Hematopoietic multipotent progenitor cell treated with erythropoietin and hydrocortisone succinate and interleukin-3 and kit ligand, for 17 days (in vitro differentiated cells): ENCODE data around the gene SUSD4.

Source experiments
- DNase-seq: peaks from one replicate; pipeline ENCODE4 v3.0.0-alpha.2; 2015; ENCODE audit warnings: low spot score

Gene SUSD4

DNA sequence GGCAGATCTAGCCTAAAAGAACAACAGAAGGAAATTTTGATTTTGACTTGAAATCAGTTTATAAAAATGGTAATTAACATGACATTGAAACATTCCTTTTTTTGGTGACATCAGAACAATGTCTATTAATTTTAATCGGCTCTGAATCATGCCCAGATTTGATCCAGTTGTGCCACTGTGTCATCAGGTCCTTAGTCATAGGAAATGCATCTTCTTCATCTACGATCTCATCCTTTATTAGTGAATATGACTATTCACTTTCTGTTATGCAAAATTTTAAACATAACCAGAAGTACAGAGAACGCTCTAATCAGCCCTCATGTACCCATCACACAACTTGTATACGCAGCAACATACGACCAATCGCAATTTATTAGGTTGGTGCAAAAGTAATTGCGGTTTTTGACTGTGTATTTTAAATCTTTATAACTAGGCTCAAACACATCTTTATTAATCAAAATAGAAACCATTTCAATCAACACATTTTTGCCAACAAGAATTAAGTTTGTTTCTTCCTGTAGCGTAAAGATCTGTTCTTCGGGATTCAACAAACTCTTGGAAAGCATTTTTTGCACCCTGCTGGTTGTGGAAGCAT lies 180.6 kb downstream of the SUSD4 start:
- no peak for DNase-seq

DNA sequence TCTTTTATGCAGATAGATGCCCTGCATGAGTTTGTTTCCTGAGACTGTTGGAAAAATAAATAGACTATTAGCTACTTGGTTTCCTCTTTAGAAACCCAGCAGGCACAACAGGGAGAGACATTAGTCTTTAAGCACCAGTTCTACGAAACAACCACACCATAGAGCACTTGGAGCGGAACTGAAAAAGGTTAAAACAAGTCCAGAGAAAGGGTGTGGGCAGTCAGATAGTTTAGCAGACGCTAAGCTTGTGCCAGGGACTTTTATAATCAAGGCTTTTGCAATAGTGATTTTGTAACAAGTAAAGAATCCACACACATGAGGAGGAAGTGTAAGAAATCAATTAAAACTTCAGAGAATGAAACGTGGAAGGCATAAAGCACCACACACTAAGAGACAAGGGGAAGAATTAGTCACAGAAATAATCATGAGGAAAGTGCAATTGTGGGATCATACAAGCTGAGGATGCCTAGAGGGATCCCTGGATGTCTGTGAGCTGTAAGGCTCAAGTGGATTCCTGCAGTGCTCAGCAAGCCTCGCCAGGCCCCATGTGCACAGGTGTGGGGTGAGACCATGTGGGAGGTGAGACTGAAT lies 183.2 kb downstream of the SUSD4 start:
- DNase-seq: no peak

- DNase-seq: no peak
Measured at GRCh38 chr1:223179786-223180185, 184.2 kb downstream of the SUSD4 start.

GRCh38 chr1:223179280-223179679 lies 184.7 kb downstream of the SUSD4 start:
- no peak for DNase-seq

DNA sequence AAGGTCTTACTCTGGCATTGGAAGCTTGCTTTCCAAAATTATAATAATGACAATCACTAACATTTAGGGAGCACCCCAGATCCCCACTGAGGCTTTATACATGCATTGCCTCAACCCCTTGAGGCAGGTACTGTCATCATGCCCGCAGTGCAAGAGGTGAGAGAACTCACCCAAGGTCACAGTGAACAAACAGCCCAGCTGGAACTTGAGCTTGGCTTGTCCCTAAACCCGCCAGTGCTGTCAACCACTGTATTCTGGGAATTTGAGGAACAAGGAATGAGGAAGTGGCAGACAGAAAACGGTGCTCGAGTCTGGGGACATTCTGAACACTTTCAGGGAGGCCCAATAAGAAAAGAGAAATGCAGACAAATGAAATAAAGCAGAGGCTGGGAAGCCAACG lies 186.3 kb downstream of the SUSD4 start:
- DNase-seq: no peak

- no peak for DNase-seq
Measured at GRCh38 chr1:223176437-223176836, 187.5 kb downstream of the SUSD4 start.

- DNase-seq: no peak
Measured at GRCh38 chr1:223175633-223176032, 188.3 kb downstream of the SUSD4 start.

DNA sequence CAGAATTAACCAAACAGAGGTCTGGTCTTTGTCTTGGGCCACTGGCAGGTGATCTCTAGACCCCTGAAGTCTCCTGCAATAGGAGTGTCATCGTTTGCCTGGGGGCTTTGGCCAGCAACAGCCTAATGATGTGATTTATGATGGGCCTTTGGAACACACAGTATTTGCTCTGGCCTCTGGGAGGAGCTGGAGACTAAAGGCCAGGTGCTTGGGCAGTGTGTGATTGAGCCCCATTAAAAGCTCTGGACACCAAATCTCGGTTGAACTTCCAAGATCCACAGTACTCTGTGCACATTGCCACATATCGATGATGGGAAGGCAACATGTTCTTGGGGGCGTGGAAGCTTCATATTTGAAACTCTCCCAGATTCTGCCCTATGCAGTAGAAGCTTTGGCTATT lies 188.9 kb downstream of the SUSD4 start:
- DNase-seq: no peak
